Esophagus squamous epithelium (tissue), 5 donors: ENCODE results near the gene ABHD8. TPM values are rescaled to one million over a fixed set of nuclear protein-coding genes. Genes with fewer than 3 reads are reported as not detected.

Experiments used
- DNase-seq: peaks from one replicate; lab custom pipeline; 2025; lab: John Stamatoyannopoulos, UW
- H3K27ac ChIP-seq, 4 donors: fragments of 200-600 bp; sonication (generic); one replicate each; pipeline ENCODE4 v1.5.1; 2016 to 2019; ENCODE audit warnings: mild to moderate bottlenecking in 1 of 4
- H3K27me3 ChIP-seq, 4 donors: fragments of 200-600 bp; sonication (generic); 1 replicate in 3 of 4; 2 replicates in 1 of 4; pipeline versions ENCODE4 v1.5.1 to v1.6.0; 2017 to 2021; ENCODE audit warnings: antibody characterized with exemption in 1 of 4
- H3K36me3 ChIP-seq, 3 donors: fragments of 200-600 bp; sonication (generic); one replicate each; pipeline ENCODE4 v1.5.1; 2016 to 2019
- H3K4me1 ChIP-seq, 3 donors: fragments of 200-600 bp; sonication (generic); one replicate each; pipeline ENCODE4 v1.5.1; 2017 to 2019
- H3K4me3 ChIP-seq, 4 donors: fragments of 200-600 bp; sonication (generic); 1 replicate in 3 of 4; 2 replicates in 1 of 4; pipeline ENCODE4 v1.5.1; 2016 to 2019; ENCODE audit warnings: mild to moderate bottlenecking in 2 of 4, moderate library complexity in 1 of 4
- H3K9me3 ChIP-seq, 3 donors: fragments of 200-600 bp; sonication (generic); one replicate each; pipeline ENCODE4 v1.5.1; 2016 to 2019
- CTCF ChIP-seq, 6 experiments: fragments of 450-650 bp in 4 of 6; fragments of 200-600 bp in 2 of 6; sonication (generic) in 2 of 6; IDR thresholded peaks; one replicate each; pipeline ENCODE4 v1.5.1; 2016 to 2019; ENCODE audit warnings: antibody characterized with exemption in 6 of 6, mild to moderate bottlenecking in 4 of 6, moderate library complexity in 4 of 6
- POLR2A ChIP-seq, 4 donors: fragments of 450-650 bp; IDR thresholded peaks; one replicate each; pipeline ENCODE4 v1.6.1; 2017; ENCODE audit warnings: antibody characterized with exemption in 4 of 4, mild to moderate bottlenecking in 4 of 4, moderate library complexity in 3 of 4
- whole genome bisulfite sequencing, 2 donors: methylation state at CpG; one replicate each; pipeline ENCODE4 v1.1.5; 2018; 5-methylcytosine and 5-hydroxymethylcytosine counted together
- intact Hi-C: fragments of 100-400 bp; cut with DNase I; formaldehyde crosslinking; loops from one replicate; pipeline ENCODE4 v1.15.0; 2022
- total RNA-seq, 4 donors: library from RNA; depleted of rRNA; stranded (reverse); fragments of >200 nt; gene quantifications; one replicate each; pipeline ENCODE4 v1.1.0, GENCODE V29; 2016
- donor health status: DM: yes; HTN: yes; CAD: no.

Gene ABHD8
- total RNA-seq, 4 donors from 2014 or later: 2.0 to 8.4 (median 5.2) TPM

DNA sequence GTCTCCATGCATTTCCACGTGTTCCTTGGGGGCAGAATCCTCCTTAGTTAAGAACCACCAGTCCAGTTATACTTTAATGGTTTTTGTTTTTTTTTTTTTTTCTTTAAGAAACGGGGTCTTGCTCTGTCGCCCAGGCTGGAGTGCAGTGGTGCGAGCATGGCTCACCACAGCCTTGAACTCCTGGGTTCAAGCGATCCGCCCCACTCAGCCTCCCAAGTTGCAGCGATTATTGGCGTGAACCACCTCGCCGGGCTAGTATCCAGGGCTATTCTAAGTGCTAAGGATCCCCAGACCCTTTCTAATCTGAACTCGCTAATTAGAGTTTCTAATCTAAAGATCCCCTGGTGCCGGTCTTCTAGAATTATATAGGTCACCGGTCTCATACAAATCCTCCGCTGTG lies 9.6 kb downstream of the ABHD8 start:
- Histone ChIP-seq H3K9me3 (no peaks in the 10 kb centered on the region), H3K4me3 (no peak overlapping the region), H3K36me3 (peaks cover 0 to 18% (median 0%) of the 10 kb centered on the region in 3 donors), H3K4me1 (peaks cover 8 to 34% (median 8%) of the 10 kb centered on the region in 3 donors), H3K27ac (no peak overlapping the region), H3K27me3 (peaks cover 0 to 9% (median 0%) of the 10 kb centered on the region in 4 donors)
- intact Hi-C loops: loop anchor here (10.0 kb wide), 1 partner anchor 91 kb away; no protein-coding TSS in a partner anchor
- TF ChIP-seq POLR2A (IDR thresholded peaks at IDR 0.05) (no peak), CTCF (IDR thresholded peaks at IDR 0.05) (no peak)
- WGBS, 2 donors: 83 to 93% methylated on average over 12 to 14 of the region's 14 CpGs
- no peak for DNase-seq

GRCh38 chr19:17292301-17293074 lies 10.7 kb downstream of the ABHD8 start:
- intact Hi-C loops: loop anchor here (10.0 kb wide), 1 partner anchor 92 kb away; no protein-coding TSS in a partner anchor
- peaks cover 0 to 11% (median 0%) of the 10 kb centered on the region in 4 donors for H3K27me3 ChIP-seq
- 0% methylated on average over 2 to 16 of the region's 46 CpGs for WGBS, 2 donors

DNA sequence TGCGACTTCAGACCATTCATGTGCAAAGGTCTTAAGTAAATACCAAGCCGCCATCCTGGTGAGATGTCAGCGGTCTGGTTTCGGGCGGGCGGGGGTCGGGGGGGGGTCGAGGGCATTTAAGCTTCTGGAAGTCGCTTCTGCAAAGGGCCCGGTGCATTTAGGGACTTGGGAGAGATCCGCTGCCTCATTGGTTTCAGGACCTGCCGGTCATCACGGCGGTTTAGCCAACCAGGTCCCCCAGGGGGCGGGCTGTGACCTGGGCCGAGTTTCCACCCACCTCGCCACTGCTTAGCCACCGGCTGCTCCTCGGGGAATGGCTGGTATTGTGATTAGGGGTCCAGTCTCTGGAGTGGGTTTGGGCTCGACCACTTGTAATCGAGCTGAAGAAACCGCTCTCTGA lies 13.7 kb downstream of the ABHD8 start:
- no peak for TF ChIP-seq POLR2A (IDR thresholded peaks at IDR 0.05)
- peak in 1 of 6 experiments; percentile 10 for TF ChIP-seq CTCF (IDR thresholded peaks at IDR 0.05)
- peaks cover 0 to 6% (median 0%) of the 10 kb centered on the region in 3 donors for H3K36me3 ChIP-seq
- H3K27me3 ChIP-seq: peaks cover 0 to 11% (median 0%) of the 10 kb centered on the region in 4 donors
- H3K4me3 ChIP-seq: no peak overlapping the region
- DNase-seq: no peak
- intact Hi-C loops: loop anchor here (10.0 kb wide), 1 partner anchor 85 kb away; no protein-coding TSS in a partner anchor
- WGBS, 2 donors: 15 to 38% methylated on average over 7 to 15 of the region's 22 CpGs
- peaks cover 8 to 34% (median 8%) of the 10 kb centered on the region in 3 donors for H3K4me1 ChIP-seq
- H3K27ac ChIP-seq: no peak overlapping the region
- no peaks in the 10 kb centered on the region for H3K9me3 ChIP-seq

More at GRCh38 chr19:17292301-17293074, 10.7 kb downstream of the ABHD8 start:
- Histone ChIP-seq H3K27ac (peak overlapping the region; percentile 68 to 88 (median 79)), H3K4me3 (peak overlapping the region; percentile 54 to 72 (median 65)), H3K4me1 (peaks cover 8 to 34% (median 8%) of the 10 kb centered on the region in 3 donors), H3K9me3 (no peaks in the 10 kb centered on the region), H3K36me3 (peaks cover 0 to 7% (median 0%) of the 10 kb centered on the region in 3 donors)
- TF ChIP-seq POLR2A (IDR thresholded peaks at IDR 0.05) (peak in 1 of 4 donors; percentile 34), CTCF (IDR thresholded peaks at IDR 0.05) (peak; percentile 60 to 85 (median 66))
- no peak for DNase-seq

GRCh38 chr19:17286752-17287151 lies 16.5 kb downstream of the ABHD8 start:
- WGBS, 2 donors: 84 to 85% methylated on average over 8 to 9 of the region's 9 CpGs

More at GRCh38 chr19:17286752-17287151, 16.5 kb downstream of the ABHD8 start:
- peaks cover 0 to 23% (median under 1%) of the 10 kb centered on the region in 4 donors for H3K27me3 ChIP-seq
- peaks cover 11 to 20% (median 12%) of the 10 kb centered on the region in 3 donors for H3K4me1 ChIP-seq
- intact Hi-C loops: loop anchor here (10.0 kb wide), 1 partner anchor 82 kb away; no protein-coding TSS in a partner anchor
- H3K9me3 ChIP-seq: no peaks in the 10 kb centered on the region
- TF ChIP-seq CTCF (IDR thresholded peaks at IDR 0.05) (no peak), POLR2A (IDR thresholded peaks at IDR 0.05) (no peak)
- H3K36me3 ChIP-seq: no peaks in the 10 kb centered on the region
- H3K4me3 ChIP-seq: no peak overlapping the region
- no peak overlapping the region for H3K27ac ChIP-seq
- no peak for DNase-seq
